ENCODE measurements around the gene EPG5. TPM values are rescaled to one million over a fixed set of nuclear protein-coding genes. Genes with fewer than 3 reads are reported as not detected.
"Not testable (repeated sequence)": the region's sequence is repeated elsewhere in the genome, so short reads cannot be mapped to it uniquely, and the experiment has no call there.

EPG5 gene
- total RNA-seq, 1 donor from 2014 or later: 21.3 TPM

- intact Hi-C loops (cut with micrococcal nuclease): loop anchor here (1.0 to 5.0 kb wide), 2 partner anchors 152 to 174 kb away; no protein-coding TSS in a partner anchor
Observed at GRCh38 chr18:45839414-45840395, 127.4 kb downstream of the EPG5 start.

GRCh38 chr18:45838302-45839070 is 128.6 kb downstream of the EPG5 start:
- intact Hi-C loops (cut with micrococcal nuclease): loop anchor here (1.0 to 5.0 kb wide), 2 partner anchors 151 to 173 kb away; no protein-coding TSS in a partner anchor

GRCh38 chr18:45837283-45838070 is 129.7 kb downstream of the EPG5 start:
- intact Hi-C loops (cut with micrococcal nuclease): loop anchor here (2.0 to 5.0 kb wide), 2 partner anchors 115 to 150 kb away; no protein-coding TSS in a partner anchor

- intact Hi-C loops (cut with micrococcal nuclease): loop anchor here (2.0 to 5.0 kb wide), 2 partner anchors 114 to 149 kb away; no protein-coding TSS in a partner anchor
Observed at GRCh38 chr18:45836242-45837205, 130.6 kb downstream of the EPG5 start.

- intact Hi-C loops (cut with micrococcal nuclease): loop anchor here (5.0 kb wide), 1 partner anchor 148 kb away; no protein-coding TSS in a partner anchor
Observed at GRCh38 chr18:45835057-45835636, 132.0 kb downstream of the EPG5 start.

GRCh38 chr18:45834306-45834705 is 132.8 kb downstream of the EPG5 start:
- intact Hi-C loops (cut with micrococcal nuclease): no loop called here

- intact Hi-C loops (cut with micrococcal nuclease): no loop called here
Observed at GRCh38 chr18:45833846-45834245, 133.3 kb downstream of the EPG5 start.

GRCh38 chr18:45830917-45831316 is 136.2 kb downstream of the EPG5 start:
- intact Hi-C loops (cut with micrococcal nuclease): no loop called here

GRCh38 chr18:45829855-45830254 is 137.3 kb downstream of the EPG5 start:
- intact Hi-C loops (cut with micrococcal nuclease): no loop called here

- intact Hi-C loops (cut with micrococcal nuclease): no loop called here
Observed at GRCh38 chr18:45828917-45829811, 138.0 kb downstream of the EPG5 start.

- intact Hi-C loops (cut with micrococcal nuclease): not testable (repeated sequence)
Observed at GRCh38 chr18:45826716-45827115, 140.4 kb downstream of the EPG5 start.

- intact Hi-C loops (cut with micrococcal nuclease): no loop called here
Observed at GRCh38 chr18:45826084-45826483, 141.0 kb downstream of the EPG5 start.

GRCh38 chr18:45825258-45826044 is 141.7 kb downstream of the EPG5 start, which contains the start of gene SIGLEC15:
TSS of gene SIGLEC15 (plus strand) at chr18:45825675. CDS start at chr18:45825729, 54 bp downstream.
- intact Hi-C loops (cut with micrococcal nuclease): no loop called here

- intact Hi-C loops (cut with micrococcal nuclease): no loop called here
Observed at GRCh38 chr18:45821711-45822110, 145.4 kb downstream of the EPG5 start.

- intact Hi-C loops (cut with micrococcal nuclease): no loop called here
Observed at GRCh38 chr18:45821026-45821425, 146.1 kb downstream of the EPG5 start.

- intact Hi-C loops (cut with micrococcal nuclease): no loop called here
Observed at GRCh38 chr18:45820106-45820745, 146.9 kb downstream of the EPG5 start.

- intact Hi-C loops (cut with micrococcal nuclease): not testable (repeated sequence)
Observed at GRCh38 chr18:45818765-45819164, 148.4 kb downstream of the EPG5 start.

All from T-helper 2 cell treated with Interferon-gamma antibody and Interleukin-4, amounts not matched to agents 100 ng/mL and 5 ng/mL, for 36 hours (primary cell).